HS-5 (cell line): ENCODE data around the gene PIK3CA.
A peak's percentile ranks its signal among the peaks of the same experiment; 100 is the strongest.
"Not testable (repeated sequence)": the region's sequence is repeated elsewhere in the genome, so short reads cannot be mapped to it uniquely, and the experiment has no call there.

Source experiments
- DNase-seq: peaks from one replicate; pipeline ENCODE4 v3.0.0-alpha.2; 2012; ENCODE audit warnings: low read depth

The PIK3CA gene

DNA sequence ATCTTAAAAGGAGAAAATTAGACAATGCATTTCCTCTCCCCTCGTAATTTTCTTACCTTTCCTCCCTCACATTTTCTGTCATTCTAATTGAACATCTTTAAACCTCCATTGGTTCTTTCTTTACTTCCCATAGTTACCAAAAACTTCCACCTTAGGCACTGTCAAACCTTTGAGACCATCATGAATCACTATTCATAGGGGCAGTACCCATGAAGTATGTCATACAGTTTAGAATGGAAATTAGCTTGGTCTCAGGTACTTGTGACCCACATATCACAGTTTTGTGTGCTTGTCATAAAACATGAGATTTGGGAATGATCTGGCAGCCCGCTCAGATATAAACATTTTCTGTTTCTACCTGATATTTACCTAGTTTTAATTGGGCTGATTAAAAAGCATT lies 52.6 kb downstream of the PIK3CA start:
- no peak for DNase-seq

DNA sequence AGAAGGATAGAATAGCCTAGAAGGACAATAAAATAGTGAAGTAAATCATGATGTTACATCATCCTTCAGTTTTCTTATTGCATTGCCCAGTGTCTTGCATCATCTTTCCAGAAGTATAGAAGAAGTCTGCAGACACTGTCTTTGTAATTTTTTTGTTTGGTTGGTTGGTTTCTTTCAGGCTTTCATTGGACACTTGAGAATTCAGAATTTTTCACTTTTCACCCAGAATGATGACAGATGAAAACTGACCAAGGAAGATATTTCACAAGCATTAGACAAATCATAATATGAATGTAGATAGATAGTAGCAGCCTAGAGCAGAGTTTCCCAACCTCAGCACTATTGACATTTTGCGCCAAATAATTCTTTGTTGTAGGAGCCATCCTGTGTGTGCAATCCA lies 67.4 kb downstream of the PIK3CA start:
- DNase-seq: not testable (repeated sequence)

DNA sequence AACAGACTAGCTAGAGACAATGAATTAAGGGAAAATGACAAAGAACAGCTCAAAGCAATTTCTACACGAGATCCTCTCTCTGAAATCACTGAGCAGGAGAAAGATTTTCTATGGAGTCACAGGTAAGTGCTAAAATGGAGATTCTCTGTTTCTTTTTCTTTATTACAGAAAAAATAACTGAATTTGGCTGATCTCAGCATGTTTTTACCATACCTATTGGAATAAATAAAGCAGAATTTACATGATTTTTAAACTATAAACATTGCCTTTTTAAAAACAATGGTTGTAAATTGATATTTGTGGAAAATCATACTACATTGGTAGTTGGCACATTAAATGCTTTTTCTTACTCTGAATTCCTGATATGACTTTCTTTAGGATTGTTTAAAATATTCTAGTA lies 70.1 kb downstream of the PIK3CA start:
- not testable (repeated sequence) for DNase-seq

DNA sequence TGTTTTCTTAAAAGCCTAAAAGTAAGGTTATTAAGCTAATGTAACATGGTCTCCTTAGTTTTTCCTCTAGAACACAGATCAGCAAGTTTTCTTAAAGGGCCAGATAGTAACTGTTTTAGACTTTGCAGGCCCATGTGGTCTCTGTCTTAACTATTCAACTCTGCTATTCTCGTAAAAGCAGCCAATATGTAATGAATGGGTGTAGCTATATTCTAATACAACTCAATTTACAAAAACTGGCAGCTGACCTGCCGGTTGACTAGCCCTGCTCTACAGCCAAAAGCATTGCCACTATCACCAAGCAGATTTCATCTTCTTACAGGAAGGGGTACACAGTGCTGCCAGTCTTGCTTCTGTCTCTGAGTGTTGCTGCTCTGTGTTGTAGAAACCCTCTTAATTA lies 75.4 kb downstream of the PIK3CA start:
- no peak for DNase-seq

DNA sequence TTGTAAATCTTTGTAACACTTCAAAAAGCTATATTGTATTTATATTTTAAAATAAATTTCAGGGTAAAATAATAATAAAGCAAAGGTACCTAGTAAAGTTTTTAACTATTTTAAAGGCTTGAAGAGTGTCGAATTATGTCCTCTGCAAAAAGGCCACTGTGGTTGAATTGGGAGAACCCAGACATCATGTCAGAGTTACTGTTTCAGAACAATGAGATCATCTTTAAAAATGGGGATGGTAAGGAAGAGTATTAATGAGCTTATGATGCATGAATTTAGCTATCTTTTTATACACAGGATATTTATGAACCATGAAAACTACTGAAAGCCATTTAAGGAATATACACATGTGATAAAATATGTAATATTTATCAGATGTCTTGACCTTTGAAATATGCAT lies 76.4 kb downstream of the PIK3CA start:
- DNase-seq: no peak

DNA sequence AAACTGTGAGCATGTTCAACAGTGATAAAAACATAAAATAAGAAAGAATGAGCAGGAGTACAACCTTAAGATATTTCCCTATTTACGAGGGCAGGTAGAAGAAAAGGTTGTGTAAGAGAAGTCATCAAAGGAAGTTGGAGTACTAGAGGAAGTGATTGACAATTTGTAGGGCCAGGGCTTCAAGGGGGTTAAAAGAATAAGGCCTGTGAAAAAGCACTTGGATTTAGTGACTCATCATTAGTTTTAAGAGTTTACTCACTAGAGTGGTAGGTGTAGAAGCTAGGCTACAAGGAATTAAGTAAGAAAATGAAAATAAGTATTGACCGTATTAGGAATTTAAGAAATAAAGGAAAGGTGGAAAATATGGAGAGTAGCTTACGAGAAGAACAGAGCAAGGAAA lies 79.2 kb downstream of the PIK3CA start:
- DNase-seq: peak; percentile 2

DNA sequence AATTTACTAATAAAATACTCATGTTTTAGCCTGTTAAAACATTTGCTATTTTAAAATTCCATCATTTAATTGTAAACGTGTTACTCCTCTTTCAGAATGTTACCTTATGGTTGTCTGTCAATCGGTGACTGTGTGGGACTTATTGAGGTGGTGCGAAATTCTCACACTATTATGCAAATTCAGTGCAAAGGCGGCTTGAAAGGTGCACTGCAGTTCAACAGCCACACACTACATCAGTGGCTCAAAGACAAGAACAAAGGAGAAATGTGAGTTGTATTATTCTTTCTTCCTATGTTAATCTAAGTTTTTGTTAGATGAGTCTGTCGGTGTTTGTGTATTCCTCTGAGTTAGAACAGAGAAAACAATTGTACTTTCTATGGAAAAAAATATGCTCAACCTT lies 81.0 kb downstream of the PIK3CA start:
- DNase-seq: no peak

DNA sequence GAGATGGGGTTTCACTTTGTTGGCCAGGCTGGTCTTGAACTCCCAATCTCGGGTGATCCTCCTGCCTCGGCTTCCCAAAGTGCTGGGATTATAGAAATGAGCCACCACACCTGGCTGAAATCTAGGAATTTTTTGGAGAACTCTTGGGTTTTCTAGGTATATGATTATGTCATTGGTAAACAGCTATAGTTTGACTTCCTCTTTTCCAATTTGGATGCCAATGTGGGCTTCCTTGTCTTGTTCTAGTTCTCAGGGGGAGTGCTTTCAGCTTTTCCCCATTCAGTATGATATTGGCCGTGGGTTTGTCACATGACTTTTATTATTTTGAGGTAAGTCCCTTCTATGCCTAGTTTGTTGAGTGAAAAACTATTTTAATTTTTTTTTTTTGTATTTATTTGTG lies 84.9 kb downstream of the PIK3CA start:
- DNase-seq: no peak

DNA sequence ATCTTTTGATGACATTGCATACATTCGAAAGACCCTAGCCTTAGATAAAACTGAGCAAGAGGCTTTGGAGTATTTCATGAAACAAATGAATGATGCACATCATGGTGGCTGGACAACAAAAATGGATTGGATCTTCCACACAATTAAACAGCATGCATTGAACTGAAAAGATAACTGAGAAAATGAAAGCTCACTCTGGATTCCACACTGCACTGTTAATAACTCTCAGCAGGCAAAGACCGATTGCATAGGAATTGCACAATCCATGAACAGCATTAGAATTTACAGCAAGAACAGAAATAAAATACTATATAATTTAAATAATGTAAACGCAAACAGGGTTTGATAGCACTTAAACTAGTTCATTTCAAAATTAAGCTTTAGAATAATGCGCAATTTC lies 86.0 kb downstream of the PIK3CA start:
- no peak for DNase-seq

DNA sequence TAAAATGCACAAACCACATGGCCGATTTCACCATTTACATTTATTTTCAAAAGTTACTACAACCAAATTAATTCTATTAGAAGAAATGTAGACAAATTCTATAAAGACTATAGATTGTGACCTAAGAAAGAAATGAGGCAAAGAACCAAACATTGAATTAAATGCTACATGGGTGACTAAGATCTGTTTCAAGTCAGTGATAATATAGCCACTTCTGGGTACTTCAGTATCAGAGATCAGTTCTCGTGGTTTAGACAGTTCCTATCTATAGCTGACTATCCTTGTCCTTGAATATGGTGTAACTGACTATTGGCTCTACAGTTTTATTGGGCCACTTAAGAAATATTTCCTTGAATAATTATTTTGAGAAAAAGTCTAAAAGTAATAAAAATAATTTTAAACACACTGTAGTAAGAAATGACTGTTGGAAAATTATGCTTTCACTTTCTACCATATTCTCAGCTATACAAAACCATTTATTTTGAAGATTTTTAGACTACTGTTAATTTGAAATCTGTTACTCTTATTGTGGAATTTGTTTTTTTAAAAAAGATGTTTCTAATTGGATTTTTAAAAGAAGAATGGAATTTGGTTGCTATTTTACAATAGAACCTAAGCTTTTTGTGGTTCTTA lies 88.6 kb downstream of the PIK3CA start:
- DNase-seq: no peak

DNA sequence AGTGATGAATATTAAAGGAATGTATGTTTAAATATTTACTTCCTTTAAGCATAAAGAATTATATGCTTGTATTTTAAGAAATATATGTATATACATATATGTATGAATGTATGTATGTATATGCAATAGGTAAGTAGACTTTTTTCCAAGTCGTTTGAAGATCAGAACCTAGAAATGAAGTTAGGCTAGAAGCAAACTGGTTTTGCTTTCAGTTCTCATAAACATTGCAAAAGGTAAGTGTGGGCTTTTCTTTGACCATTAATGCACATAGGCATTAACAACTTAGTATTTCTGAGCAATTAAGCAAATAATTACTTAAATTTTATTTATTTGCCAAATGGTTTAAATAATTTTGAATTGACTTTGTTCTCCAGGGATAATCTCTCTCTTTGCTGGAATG lies 92.1 kb downstream of the PIK3CA start:
- DNase-seq: not testable (repeated sequence)

DNA sequence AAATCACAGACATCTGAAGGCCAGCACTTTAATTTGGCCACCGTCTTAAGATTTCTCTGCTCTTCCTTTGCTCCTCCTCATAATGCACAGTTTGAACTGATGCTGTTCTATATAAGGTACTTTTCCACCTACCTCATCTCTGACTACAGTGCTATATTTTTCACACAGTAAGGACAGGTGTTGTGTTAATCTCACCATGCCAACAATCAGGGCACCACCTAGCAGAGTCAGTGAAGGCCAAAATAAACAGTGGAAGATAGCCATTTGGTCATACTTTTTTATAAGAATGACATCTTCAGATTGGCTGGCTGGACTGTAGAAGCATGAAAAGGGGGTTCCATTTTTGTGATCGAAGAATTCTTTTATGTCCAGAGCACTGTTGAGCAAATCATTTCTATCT lies 94.7 kb downstream of the PIK3CA start:
- not testable (repeated sequence) for DNase-seq

DNA sequence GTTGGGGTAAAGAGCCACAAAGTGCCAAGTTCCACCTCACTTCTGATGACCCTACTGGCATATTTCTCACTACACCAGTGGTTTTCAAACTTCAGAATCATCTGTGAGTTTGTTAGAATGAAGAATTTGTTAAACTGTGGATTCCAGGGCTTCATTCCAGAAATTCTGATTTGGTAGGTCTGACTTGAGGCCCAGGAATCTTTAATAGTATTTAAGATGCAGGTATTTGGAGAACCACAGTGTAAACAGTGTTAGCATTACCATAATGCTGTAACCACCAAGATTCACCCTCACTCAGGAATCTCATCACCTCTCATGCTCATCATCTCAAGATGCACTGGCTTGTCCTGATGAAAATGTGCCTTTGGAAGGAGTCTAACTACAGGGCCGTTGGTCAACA lies 96.7 kb downstream of the PIK3CA start:
- no peak for DNase-seq

DNA sequence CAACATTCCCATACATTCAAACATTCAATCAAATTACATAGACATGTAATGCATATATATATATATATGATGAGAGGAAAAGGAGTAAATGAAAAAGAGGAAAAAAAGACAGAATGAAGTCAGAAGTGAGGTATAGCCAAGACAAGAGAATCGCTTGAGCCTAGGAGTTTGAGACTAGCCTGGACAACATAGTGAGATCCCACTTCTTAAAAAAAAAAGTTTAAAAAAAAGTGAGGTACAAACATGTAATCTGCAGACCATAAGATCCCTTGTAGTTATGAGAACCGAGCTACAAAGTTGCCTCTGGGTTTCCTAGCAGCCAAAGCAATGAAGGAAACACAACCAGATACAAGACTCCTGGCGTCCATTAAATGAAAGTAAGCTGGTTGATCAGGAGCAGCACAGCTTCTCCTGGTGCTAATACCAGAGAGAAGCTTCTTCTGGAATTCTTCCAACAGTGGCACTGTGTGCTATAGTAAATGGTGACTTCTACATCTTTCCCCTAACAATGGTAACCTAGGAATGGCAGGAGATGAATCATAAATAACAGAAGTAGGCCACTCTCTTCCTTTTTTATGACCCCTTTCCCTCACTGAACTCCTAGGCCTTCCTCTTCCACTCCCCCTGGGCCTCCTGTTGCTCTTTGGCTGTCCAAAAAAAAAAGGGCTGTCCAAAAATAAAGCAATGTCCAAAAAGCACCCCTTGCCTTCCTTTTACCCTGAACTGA lies 99.3 kb downstream of the PIK3CA start:
- no peak for DNase-seq

DNA sequence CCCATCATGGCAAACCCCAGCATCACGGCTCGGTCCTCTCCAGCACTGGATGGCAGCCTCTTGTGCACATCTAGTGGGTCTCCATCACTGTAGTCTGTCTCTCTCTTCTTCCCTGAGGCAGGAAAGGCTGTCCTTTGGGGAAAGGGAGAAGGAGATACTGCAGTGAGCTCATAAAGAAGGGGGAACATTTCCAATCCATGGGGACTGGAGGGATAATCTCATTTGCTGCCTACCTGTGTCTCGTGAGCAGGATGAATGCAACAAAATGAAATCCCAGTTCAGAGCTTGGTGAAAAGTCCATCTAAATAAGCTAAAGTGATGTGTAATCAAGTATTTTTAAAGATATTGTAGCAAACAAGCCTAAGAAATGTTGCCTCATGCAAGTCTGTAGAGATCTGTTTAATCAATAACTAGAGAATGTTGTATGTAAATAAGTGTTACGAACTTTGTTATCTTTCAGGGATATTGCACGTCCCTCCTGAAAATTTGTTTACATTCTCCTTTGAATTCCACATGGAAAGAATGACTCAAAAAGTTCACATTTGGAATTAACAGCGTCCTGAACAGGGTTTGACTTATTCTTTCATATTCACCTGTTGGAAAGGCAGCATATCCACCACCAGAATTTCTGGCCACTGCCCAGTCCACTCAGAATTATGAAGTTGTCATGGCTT lies 102.8 kb downstream of the PIK3CA start, which contains the start of gene KCNMB3:
Gene KCNMB3, minus strand, starts transcription at position 312 of the 674 bp plus-strand sequence. Its CDS starts 124 bp downstream, at position 188.
- no peak for DNase-seq

DNA sequence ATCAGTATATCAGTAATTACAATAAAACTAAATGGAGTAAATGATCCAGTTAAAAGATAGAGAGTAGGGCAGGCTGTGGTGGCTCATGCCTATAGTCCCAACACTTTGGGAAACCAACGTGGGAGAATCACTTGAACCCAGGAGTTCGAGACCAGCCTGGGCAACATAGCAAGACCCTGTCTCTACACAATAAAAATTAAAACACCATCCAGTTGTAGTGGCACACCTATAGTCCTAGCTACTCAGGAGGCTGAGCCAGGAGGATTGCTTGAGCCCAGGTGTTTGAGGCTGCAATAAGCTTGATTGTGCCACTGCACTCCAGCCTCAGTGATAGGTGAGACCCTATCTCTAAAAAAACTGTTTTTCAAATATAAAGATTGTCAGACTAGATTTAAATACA lies 108.7 kb downstream of the PIK3CA start:
- DNase-seq: no peak

DNA sequence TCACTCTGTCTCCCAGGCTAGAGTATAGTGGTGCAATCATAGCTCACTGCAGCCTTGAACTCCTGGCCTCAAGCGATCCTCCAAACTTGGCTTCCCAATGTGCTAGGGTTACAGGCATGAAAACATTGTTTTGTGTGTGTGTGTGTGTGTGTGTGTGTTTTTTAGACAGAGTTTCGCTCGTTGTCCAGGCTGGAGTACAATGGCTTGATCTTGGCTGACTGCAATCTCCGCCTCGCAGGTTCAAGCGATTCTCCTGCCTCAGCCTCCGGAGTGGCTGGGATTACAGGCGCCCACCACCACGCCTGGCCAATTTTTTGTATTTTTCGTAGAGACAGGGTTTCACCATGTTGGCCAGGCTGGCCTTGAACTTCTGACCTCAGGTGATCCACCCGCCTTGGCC lies 109.6 kb downstream of the PIK3CA start:
- DNase-seq: not testable (repeated sequence)

DNA sequence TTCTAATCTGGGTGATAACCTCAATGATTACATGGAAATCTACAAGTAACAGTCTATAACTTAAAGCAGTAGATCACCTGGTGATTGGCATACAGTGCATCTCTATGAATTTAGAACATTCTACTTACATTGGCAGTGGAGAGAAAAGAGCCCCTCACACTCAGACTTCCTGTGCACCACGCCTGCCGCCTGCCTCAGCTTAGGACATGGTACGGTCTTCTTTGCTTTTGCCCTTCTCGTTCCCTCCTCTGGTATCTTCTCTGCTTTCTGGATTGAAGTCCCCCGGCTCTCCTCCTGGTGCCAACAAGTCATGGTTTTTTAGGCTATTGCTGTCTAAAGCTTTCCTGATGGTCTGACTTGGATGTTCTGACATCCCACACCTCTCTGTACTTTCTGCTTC lies 110.7 kb downstream of the PIK3CA start:
- DNase-seq: no peak

DNA sequence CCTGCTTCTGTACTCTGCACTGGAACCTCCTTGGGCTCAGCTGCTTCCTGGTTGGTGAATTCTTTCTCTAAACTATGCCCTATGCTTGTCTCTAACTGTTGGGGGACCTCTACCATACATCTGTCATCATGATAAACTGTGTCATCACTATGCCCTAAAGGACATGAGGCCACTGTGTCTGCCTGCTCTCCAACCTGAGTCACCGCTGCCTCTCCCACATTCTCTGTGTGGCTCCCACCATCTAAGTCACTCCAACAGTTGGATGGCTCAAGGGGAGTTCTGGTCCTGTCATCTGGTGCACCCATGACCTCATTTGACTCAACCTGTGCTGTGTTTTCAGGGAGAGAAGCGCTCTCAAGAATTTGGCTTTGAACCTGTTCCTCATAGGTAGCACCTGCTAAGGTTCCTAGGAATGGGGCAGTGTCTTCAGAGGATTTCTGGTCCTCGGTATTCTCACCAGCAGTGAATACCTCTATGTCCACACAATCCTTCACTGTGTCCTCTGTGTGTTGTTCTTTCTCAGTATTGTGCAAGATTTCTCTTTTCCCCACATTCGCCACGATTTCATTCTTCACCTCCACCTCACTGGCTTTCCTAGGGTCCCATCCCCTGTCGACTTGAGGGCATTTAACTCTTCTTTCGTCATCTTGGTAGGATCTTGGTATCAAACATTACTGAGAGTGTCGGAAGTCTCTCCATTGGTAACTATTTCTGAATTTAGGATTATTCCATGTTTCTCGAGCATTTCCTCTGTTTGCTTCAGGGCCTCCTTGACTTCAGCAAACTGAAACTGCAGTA lies 112.0 kb downstream of the PIK3CA start:
- DNase-seq: not testable (repeated sequence)

DNA sequence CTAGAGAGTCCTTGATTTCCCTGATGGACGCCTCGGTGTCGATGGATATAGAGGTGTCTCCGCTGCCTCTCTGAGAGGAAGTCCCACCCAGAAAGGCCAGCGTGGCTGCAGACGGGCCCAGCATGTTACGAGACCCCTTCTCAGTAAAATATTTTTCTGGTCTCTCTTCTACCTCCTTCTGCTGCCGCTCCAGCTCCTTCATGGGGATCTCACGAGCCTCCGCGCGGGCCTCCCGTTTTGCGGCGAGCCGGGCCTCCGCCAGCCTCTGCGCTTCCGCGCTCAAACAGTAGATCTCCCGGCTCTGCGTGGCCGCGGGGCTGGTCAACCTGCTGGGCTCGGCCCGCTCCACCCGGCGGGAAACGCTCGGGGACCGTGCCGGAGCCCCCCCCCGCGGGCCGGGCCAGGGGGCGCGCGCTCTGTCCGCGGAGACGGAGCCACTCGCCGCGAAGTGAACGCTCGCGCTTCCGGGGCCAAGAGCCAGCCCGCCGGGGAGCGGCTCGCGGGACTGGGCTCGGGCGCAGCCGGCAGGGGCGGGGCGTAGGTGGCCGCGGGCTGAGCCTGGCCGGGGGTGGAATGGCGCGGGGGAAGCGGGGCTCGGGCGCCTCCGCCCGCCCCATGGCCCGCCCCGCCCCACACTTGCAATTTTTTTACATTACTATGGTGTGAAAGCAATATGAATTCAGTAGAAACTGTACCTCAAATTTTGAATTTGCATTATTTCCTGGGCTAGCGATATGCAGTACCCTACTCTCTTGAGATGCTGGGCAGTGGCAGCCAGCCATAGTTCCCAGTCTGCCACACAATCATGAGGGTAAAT lies 113.0 kb downstream of the PIK3CA start:
- DNase-seq: peak; percentile 2

DNA sequence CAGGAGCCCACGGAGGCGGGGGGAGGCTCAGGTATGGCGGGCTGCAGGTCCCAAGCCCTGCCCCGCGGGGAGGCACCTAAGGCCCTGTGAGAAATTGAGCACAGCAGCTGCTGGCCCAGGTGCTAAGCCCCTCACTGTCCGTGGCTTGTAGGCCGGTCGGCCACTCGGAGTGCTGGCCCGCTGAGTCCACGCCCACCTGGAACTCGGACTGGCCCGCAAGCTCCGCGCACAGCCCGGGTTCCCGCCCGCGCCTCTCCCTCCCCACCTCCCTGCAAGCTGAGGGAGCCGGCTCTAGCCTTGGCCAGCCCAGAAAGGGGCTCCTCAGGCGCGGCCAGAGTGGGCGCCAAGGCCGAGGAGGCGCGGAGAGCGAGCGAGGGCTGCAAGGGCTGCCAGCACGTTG lies 115.0 kb downstream of the PIK3CA start:
- no peak for DNase-seq

DNA sequence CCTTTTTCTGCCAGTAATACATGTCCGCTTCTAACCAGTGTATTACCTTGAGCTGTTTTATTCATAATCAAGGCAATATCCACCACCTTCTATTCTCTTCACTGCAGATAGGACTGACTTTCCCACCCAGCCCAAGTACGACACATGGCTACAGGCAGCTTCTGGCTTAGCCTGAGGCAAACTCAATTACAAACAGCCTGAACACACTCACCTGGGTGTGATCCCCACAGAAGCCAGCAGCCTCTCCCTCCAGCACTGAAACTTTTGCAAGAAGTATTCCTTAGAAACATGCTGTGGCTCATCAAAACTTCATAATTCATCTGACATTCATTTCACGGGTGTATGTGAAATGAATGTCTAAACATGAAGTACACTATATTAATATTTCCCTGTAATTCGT lies 116.3 kb downstream of the PIK3CA start:
- DNase-seq: no peak
